ENCODE results near the gene ARHGAP26.

- no peak for TF ChIP-seq EZH2 (IDR thresholded peaks at IDR 0.05; ENCODE audit: borderline replicate concordance, low read depth, low read length, severe bottlenecking)
- peak; percentile 1 for TF ChIP-seq MYC (IDR thresholded peaks at IDR 0.05; ENCODE audit: low read depth, low read length)
- TF ChIP-seq CTCF (IDR thresholded peaks at IDR 0.05; ENCODE audit: extremely low read depth in 1 of 2, insufficient read depth in 1 of 2, low read depth in 1 of 2, low read length in 2 of 2): peak in 1 of 2 donors; percentile 61
- TF ChIP-seq, protein P1, sequence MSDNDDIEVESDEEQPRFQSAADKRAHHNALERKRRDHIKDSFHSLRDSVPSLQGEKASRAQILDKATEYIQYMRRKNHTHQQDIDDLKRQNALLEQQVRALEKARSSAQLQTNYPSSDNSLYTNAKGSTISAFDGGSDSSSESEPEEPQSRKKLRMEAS (IDR thresholded peaks at IDR 0.05; ENCODE audit: insufficient read depth, insufficient read length): no peak
- TF ChIP-seq POLR2AphosphoS5 (IDR thresholded peaks at IDR 0.05; ENCODE audit: insufficient read depth, low read depth, low read length): peak; percentile 70
Measured at GRCh38 chr5:142769793-142770649, at the start of gene ARHGAP26.
